Stimulated activated CD4-positive, alpha-beta T cell treated with anti-CD3 and anti-CD28 coated beads, Interleukin-15, amount 100 ng/mL, for 1 hour (primary cell): ENCODE measurements around the gene HNRNPUL2.

Experiments
- DNase-seq, 2 donors: peaks; one replicate each; pipeline ENCODE4 v3.0.0-alpha.2; 2020; ENCODE audit warnings: low read depth in 1 of 2, low spot score in 1 of 2

HNRNPUL2 gene

GRCh38 chr11:62727872-62728170, 564 bp upstream of the HNRNPUL2 start:
- peak; percentile 40 to 62 for DNase-seq

- no peak for DNase-seq
Observed at GRCh38 chr11:62726915-62727164, 417 bp downstream of the HNRNPUL2 start.

DNA sequence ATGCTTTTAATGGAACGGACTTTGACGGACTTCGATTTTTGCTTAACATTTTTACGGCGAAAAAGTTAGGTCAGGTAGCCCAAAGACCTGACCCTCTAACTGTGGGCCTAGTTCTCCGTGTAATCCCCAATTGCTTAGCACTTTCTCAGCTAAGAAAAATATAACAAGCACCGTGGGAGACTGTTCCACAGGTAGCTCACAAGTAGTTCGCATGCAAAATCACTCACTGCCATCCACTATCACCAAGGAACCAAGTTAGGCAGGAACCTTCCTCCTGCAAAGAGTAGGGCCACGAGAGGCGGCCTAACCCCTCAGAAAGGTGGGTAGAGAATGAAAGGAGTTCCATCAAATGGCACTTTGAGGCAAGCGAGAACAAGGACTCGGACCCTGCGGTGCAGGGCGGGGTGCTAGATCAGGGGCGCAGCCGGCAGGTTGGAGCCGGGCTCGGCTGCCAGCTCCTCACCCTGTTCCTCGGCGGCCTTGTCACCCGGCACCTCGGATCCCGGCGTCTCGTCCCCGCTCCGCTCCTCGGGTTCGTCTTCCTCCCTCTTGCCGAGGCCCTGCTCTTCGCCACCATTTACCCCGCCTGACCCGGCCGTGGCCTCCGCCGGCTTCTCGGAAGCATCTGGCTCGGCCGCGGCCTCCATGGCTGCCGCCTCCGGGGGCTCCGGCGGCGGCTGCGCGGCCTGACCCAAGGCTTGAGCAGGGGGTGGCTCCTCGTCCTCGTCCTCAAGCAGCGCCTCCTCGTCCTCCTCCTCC, 922 bp downstream of the HNRNPUL2 start:
- DNase-seq, result no peak

GRCh38 chr11:62725646-62726045, 1.6 kb downstream of the HNRNPUL2 start:
- DNase-seq, result no peak

DNA sequence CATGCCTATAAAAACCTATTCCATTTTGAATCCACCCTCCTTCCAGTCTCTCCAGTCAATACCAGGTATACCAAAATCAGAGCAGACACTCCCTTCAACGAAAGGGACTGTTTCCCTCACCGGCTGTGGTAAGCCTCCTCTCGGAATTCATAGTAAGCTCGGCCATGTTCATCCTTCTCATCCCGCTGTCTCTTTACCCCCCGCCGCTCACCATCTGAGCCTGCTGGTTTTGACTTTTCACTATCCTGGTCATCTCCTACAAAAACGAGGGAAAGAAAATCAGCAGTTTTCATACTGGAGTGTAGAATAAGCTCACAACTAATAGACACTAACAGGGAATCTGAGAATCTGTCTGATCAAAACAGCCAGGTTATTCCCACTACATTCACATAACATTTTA, 3.1 kb downstream of the HNRNPUL2 start:
- DNase-seq, result no peak

DNA sequence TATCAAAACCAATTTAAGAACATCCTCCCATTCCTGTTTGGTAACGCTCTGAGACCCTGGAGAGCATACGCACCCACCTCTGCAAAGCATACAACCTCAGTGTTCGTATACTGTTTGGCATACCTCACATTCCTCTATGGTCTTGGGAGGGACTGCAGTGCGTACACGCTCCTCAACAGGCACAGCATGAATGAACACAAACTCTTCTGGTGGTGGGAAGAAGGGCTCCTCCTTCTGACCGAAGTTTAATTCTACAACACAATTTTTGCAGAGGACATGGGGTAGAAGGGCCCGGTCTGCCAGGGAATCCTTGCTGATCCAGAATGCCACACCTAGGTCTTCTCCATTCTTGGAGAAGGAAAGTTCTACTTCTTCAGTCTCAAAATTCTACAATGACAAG, 5.3 kb downstream of the HNRNPUL2 start:
- DNase-seq, result no peak

DNA sequence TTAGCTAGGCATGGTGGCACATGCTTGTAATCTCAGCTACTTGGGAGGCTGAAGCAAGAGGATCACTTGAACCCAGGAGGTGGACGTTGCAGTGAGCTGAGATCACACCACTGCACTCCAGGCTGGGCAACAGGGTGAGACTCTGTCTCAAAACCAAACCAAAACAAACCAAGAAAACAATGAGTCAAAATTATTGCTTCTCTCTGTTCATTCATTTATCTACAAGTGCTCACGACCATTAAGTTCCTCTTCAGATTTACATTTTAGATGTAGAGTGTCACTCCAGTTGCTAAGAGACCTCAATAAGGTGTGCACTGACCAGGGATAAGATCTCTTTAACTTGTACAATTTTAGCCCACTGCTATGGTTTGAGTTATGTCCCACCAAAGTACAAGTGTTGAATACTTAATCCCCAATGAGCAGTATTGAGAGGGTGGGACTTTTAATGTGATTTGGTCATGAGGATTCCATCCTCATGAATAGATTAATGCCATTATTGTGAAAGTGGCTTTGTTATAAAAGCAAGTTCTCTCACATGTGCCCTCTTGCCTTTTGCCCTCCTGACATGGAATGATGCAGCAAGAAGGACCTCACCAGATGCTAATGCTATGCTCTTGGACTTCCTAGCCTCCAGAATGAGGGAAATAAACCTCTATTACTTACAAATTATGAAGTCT, 7.8 kb downstream of the HNRNPUL2 start:
- no peak for DNase-seq

- no peak for DNase-seq
Observed at GRCh38 chr11:62716816-62717215, 10.4 kb downstream of the HNRNPUL2 start.

DNA sequence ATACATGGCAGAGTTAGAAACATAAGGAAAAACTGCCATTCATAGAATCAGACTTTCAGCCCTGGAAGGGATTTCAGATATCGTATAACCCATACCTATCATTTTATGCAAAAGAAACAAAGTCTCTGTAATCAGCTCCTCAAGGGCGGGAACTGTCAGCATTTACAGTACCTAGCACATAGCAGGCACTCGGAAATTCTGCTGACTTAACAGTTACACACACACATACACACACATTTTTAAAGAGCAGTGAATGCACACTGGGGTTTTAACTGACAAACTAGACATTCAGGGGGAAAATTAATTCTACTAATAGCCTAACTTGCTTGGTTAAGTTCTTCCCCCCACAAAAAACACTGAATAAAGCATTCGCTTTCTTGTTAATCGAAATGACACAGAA, 11.1 kb downstream of the HNRNPUL2 start:
- DNase-seq, result no peak

GRCh38 chr11:62715150-62716130, 11.8 kb downstream of the HNRNPUL2 start:
- DNase-seq, result no peak

- DNase-seq, result no peak
Observed at GRCh38 chr11:62713343-62713742, 13.9 kb downstream of the HNRNPUL2 start.

DNA sequence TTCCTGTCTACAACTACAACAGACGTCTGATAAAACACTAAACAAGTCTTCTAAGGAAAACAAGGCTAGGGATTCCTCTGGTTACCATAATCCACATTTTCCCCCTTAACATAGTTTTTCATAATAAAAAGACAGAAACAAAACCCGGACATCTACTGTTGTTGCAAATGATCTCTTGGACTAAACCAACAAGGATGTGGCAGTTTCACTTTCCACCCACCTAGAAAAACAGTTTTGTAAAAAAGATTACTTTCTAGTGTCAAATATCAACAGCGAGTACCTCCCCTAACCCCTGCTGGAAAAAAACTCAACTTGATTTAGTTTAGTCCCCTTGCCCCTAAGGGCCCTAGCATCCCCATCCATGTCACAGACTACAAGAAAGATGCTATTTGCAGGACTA, 14.4 kb downstream of the HNRNPUL2 start:
- DNase-seq, result no peak

DNA sequence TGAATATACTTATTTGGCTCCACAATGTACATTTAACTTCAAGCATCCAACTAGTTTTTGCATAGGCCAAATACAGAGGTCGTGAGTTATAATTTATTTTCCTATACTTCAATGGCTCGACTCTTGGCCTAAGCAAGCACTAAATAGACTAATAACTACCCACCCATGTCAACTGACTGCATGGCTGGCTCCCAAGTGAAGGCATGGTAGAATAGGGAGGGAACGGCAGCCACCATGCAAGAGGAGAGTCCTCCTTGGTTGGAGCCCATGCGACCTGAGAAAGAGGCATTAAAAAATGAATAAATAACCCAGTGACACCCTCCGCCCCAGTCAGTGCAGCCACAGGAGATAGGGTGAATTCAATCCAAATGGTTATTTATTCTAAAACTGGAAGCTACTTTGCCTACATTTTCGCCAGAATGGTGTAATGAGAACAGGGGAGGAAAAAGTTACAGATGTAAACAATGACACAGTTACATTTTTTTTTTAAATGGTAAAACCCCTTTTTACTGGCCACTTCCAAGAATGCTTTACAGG, 14.9 kb downstream of the HNRNPUL2 start:
- DNase-seq, result no peak

- peak in 1 of 2 donors; percentile 10 for DNase-seq
Observed at GRCh38 chr11:62710001-62710345, 17.3 kb downstream of the HNRNPUL2 start.

- peak; percentile 85 to 93 for DNase-seq
Observed at GRCh38 chr11:62709247-62710000, 17.8 kb downstream of the HNRNPUL2 start.

- DNase-seq, result peak in 1 of 2 donors; percentile 25
Observed at GRCh38 chr11:62708793-62709192, 18.5 kb downstream of the HNRNPUL2 start.

GRCh38 chr11:62708392-62708791, 18.9 kb downstream of the HNRNPUL2 start:
- no peak for DNase-seq

DNA sequence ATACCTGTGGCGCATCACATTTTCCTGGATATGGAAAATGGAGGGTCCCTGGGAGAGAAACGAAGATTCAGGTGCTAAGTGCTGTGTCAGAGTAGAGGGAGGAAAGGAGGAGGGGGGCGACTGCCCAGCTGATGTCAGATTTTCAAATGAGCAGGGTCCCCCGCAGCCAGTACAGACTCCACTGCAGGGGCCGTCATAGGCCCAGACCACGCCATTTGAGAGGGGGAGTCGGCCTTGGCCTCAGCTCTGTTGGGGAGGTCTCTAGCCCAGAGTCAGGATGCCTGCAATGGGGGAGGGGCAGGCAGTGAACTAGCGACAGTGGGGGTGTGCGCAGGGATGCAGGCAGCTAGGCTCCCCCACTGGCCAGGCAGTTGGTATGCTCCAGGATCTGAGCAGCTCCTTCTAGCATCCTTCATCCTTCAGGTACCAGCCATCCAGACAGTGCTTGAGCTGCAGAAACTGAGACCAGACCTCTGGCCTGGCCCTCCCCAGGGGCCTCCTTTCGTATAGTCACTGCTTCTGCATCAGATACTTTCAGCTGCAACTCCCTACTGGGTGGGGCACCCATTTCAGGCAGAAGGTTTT, 19.9 kb downstream of the HNRNPUL2 start, which contains the start of the genes BSCL2 and GNG3:
BSCL2 (minus strand) TSS at position 148 of the 585 bp plus-strand sequence. CDS start 229 bp downstream, outside the sequence.
GNG3 (plus strand) TSS at position 400 of the 585 bp plus-strand sequence. CDS start 620 bp downstream, outside the sequence.
- no peak for DNase-seq

DNA sequence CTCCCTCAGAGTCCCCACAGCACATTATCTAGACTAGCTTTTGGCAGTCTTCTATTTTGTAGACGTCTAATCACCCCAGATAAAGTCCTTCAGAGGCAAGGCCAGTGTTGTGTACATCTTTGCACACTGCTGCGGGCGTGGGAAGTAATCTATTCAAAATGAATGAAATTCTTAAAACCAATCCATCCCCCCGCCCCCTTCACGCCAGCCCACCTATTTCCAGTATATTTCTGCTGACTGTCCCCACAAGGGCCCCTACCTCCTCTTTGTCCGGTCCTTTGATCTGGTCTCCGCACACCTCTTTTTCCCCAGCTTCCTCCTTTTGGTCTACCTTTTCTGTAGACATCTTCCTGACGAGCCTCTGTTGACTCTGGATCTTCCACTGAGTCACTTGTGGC, 20.4 kb downstream of the HNRNPUL2 start:
- no peak for DNase-seq
